HG03558 (cell line): Measurements from ENCODE around the gene BRINP1.

ENCODE experiments used
- ATAC-seq: cut with Tn5 transposase; IDR thresholded peaks from one replicate; pipeline ENCODE4 v1.9.1; 2021; ENCODE audit warnings: moderate number of reproducible peaks; ENCODE audit not compliant: unreplicated experiment; ENCODE audit errors: extremely low read depth

The BRINP1 gene

GRCh38 chr9:119368681-119369581 is at the start of gene BRINP1:
TSS of gene BRINP1 (minus strand) at chr9:119369435. CDS start at chr9:119313355, 56,080 bp downstream.
- no peak for ATAC-seq

- ATAC-seq: no peak
These were observed 49.5 kb upstream of the BRINP1 start for GRCh38 chr9:119418721-119419120.

- ATAC-seq: no peak
These were observed 47.6 kb upstream of the BRINP1 start for GRCh38 chr9:119416793-119417192.

GRCh38 chr9:119412399-119412798 is 43.2 kb upstream of the BRINP1 start:
- no peak for ATAC-seq

- no peak for ATAC-seq
These were observed 40.3 kb upstream of the BRINP1 start for GRCh38 chr9:119409552-119409951.

GRCh38 chr9:119400606-119401005 is 31.4 kb upstream of the BRINP1 start:
- no peak for ATAC-seq

GRCh38 chr9:119398350-119398749 is 29.1 kb upstream of the BRINP1 start:
- ATAC-seq: no peak

GRCh38 chr9:119391878-119392277 is 22.6 kb upstream of the BRINP1 start:
- no peak for ATAC-seq

GRCh38 chr9:119375892-119376291 is 6.7 kb upstream of the BRINP1 start:
- no peak for ATAC-seq

GRCh38 chr9:119372951-119373350 is 3.7 kb upstream of the BRINP1 start:
- no peak for ATAC-seq

- ATAC-seq: no peak
These were observed 1.6 kb upstream of the BRINP1 start for GRCh38 chr9:119370816-119371215.

GRCh38 chr9:119369680-119370366 is 588 bp upstream of the BRINP1 start:
- ATAC-seq: no peak

- no peak for ATAC-seq
These were observed 1.1 kb downstream of the BRINP1 start for GRCh38 chr9:119368179-119368578.

- ATAC-seq: no peak
These were observed 1.6 kb downstream of the BRINP1 start for GRCh38 chr9:119367683-119368075.

GRCh38 chr9:119366909-119367682 is 2.1 kb downstream of the BRINP1 start:
- no peak for ATAC-seq

GRCh38 chr9:119365291-119366027 is 3.8 kb downstream of the BRINP1 start:
- ATAC-seq: no peak

- ATAC-seq: no peak
These were observed 9.0 kb downstream of the BRINP1 start for GRCh38 chr9:119360237-119360636.

GRCh38 chr9:119357336-119358096 is 11.7 kb downstream of the BRINP1 start:
- ATAC-seq: no peak

- no peak for ATAC-seq
These were observed 19.8 kb downstream of the BRINP1 start for GRCh38 chr9:119349351-119349825.
